ENCODE data around the gene ARHGAP42. TPM values are rescaled to one million over a fixed set of nuclear protein-coding genes. Genes with fewer than 3 reads are reported as not detected.

ARHGAP42 gene
- total RNA-seq, 1 donor, result 1.4 TPM

GRCh38 chr11:100857236-100858005 is 170.3 kb downstream of the ARHGAP42 start:
- H3K9me3 ChIP-seq (ENCODE audit: low read depth, low read length), result no peaks in the 10 kb centered on the region

GRCh38 chr11:100860318-100861155 is 173.4 kb downstream of the ARHGAP42 start:
- H3K27me3 ChIP-seq (ENCODE audit: insufficient read depth, low read length), result no peaks in the 10 kb centered on the region

More at GRCh38 chr11:100857236-100858005, 170.3 kb downstream of the ARHGAP42 start:
- no peaks in the 10 kb centered on the region for H3K4me1 ChIP-seq (ENCODE audit: insufficient read depth, low read length)
- H3K27me3 ChIP-seq (ENCODE audit: insufficient read depth, low read length), result no peaks in the 10 kb centered on the region
- no peak overlapping the region for H3K4me3 ChIP-seq (ENCODE audit: low read length)

GRCh38 chr11:100861212-100861611 is 174.1 kb downstream of the ARHGAP42 start:
- Histone ChIP-seq H3K27me3 (ENCODE audit: insufficient read depth, low read length) (no peaks in the 10 kb centered on the region), H3K4me1 (ENCODE audit: insufficient read depth, low read length) (no peaks in the 10 kb centered on the region), H3K9me3 (ENCODE audit: low read depth, low read length) (no peaks in the 10 kb centered on the region), H3K4me3 (ENCODE audit: low read length) (no peak overlapping the region)

More at GRCh38 chr11:100860318-100861155, 173.4 kb downstream of the ARHGAP42 start:
- Histone ChIP-seq H3K4me1 (ENCODE audit: insufficient read depth, low read length) (no peaks in the 10 kb centered on the region), H3K4me3 (ENCODE audit: low read length) (no peak overlapping the region), H3K9me3 (ENCODE audit: low read depth, low read length) (no peaks in the 10 kb centered on the region)

- Histone ChIP-seq H3K4me3 (ENCODE audit: low read length) (no peak overlapping the region), H3K27me3 (ENCODE audit: insufficient read depth, low read length) (no peaks in the 10 kb centered on the region), H3K4me1 (ENCODE audit: insufficient read depth, low read length) (no peaks in the 10 kb centered on the region), H3K9me3 (ENCODE audit: low read depth, low read length) (no peaks in the 10 kb centered on the region)
Measured at GRCh38 chr11:100863080-100863581, 176.0 kb downstream of the ARHGAP42 start.

- Histone ChIP-seq H3K27me3 (ENCODE audit: insufficient read depth, low read length) (no peaks in the 10 kb centered on the region), H3K4me3 (ENCODE audit: low read length) (no peak overlapping the region), H3K4me1 (ENCODE audit: insufficient read depth, low read length) (no peaks in the 10 kb centered on the region), H3K9me3 (ENCODE audit: low read depth, low read length) (no peaks in the 10 kb centered on the region)
Measured at GRCh38 chr11:100865443-100866065, 178.5 kb downstream of the ARHGAP42 start.

GRCh38 chr11:100866453-100866852 is 179.4 kb downstream of the ARHGAP42 start:
- Histone ChIP-seq H3K9me3 (ENCODE audit: low read depth, low read length) (no peaks in the 10 kb centered on the region), H3K27me3 (ENCODE audit: insufficient read depth, low read length) (no peaks in the 10 kb centered on the region), H3K4me3 (ENCODE audit: low read length) (no peak overlapping the region), H3K4me1 (ENCODE audit: insufficient read depth, low read length) (no peaks in the 10 kb centered on the region)

- Histone ChIP-seq H3K9me3 (ENCODE audit: low read depth, low read length) (no peaks in the 10 kb centered on the region), H3K4me3 (ENCODE audit: low read length) (no peak overlapping the region), H3K27me3 (ENCODE audit: insufficient read depth, low read length) (no peaks in the 10 kb centered on the region), H3K4me1 (ENCODE audit: insufficient read depth, low read length) (no peaks in the 10 kb centered on the region)
Measured at GRCh38 chr11:100867606-100868005, 180.5 kb downstream of the ARHGAP42 start.

- H3K9me3 ChIP-seq (ENCODE audit: low read depth, low read length), result no peaks in the 10 kb centered on the region
- H3K4me1 ChIP-seq (ENCODE audit: insufficient read depth, low read length), result no peaks in the 10 kb centered on the region
- no peaks in the 10 kb centered on the region for H3K27me3 ChIP-seq (ENCODE audit: insufficient read depth, low read length)
- no peak overlapping the region for H3K4me3 ChIP-seq (ENCODE audit: low read length)
Measured at GRCh38 chr11:100869328-100869727, 182.2 kb downstream of the ARHGAP42 start.

- H3K4me3 ChIP-seq (ENCODE audit: low read length), result no peak overlapping the region
- H3K27me3 ChIP-seq (ENCODE audit: insufficient read depth, low read length), result no peaks in the 10 kb centered on the region
- H3K4me1 ChIP-seq (ENCODE audit: insufficient read depth, low read length), result no peaks in the 10 kb centered on the region
- no peaks in the 10 kb centered on the region for H3K9me3 ChIP-seq (ENCODE audit: low read depth, low read length)
Measured at GRCh38 chr11:100870138-100870537, 183.1 kb downstream of the ARHGAP42 start.

GRCh38 chr11:100872951-100873740 is 186.1 kb downstream of the ARHGAP42 start:
- no peak overlapping the region for H3K4me3 ChIP-seq (ENCODE audit: low read length)
- no peaks in the 10 kb centered on the region for H3K4me1 ChIP-seq (ENCODE audit: insufficient read depth, low read length)

GRCh38 chr11:100874203-100874602 is 187.1 kb downstream of the ARHGAP42 start:
- Histone ChIP-seq H3K27me3 (ENCODE audit: insufficient read depth, low read length) (no peaks in the 10 kb centered on the region), H3K9me3 (ENCODE audit: low read depth, low read length) (no peaks in the 10 kb centered on the region), H3K4me1 (ENCODE audit: insufficient read depth, low read length) (no peaks in the 10 kb centered on the region), H3K4me3 (ENCODE audit: low read length) (no peak overlapping the region)

More at GRCh38 chr11:100872951-100873740, 186.1 kb downstream of the ARHGAP42 start:
- H3K9me3 ChIP-seq (ENCODE audit: low read depth, low read length), result no peaks in the 10 kb centered on the region
- no peaks in the 10 kb centered on the region for H3K27me3 ChIP-seq (ENCODE audit: insufficient read depth, low read length)

- H3K27me3 ChIP-seq (ENCODE audit: insufficient read depth, low read length), result no peaks in the 10 kb centered on the region
- H3K4me3 ChIP-seq (ENCODE audit: low read length), result no peak overlapping the region
- H3K4me1 ChIP-seq (ENCODE audit: insufficient read depth, low read length), result no peaks in the 10 kb centered on the region
- no peaks in the 10 kb centered on the region for H3K9me3 ChIP-seq (ENCODE audit: low read depth, low read length)
Measured at GRCh38 chr11:100875521-100875869, 188.4 kb downstream of the ARHGAP42 start.

- H3K4me3 ChIP-seq (ENCODE audit: low read length), result no peak overlapping the region
- no peaks in the 10 kb centered on the region for H3K4me1 ChIP-seq (ENCODE audit: insufficient read depth, low read length)
- H3K27me3 ChIP-seq (ENCODE audit: insufficient read depth, low read length), result no peaks in the 10 kb centered on the region
- H3K9me3 ChIP-seq (ENCODE audit: low read depth, low read length), result no peaks in the 10 kb centered on the region
Measured at GRCh38 chr11:100876815-100877520, 189.9 kb downstream of the ARHGAP42 start.

GRCh38 chr11:100878474-100878873 is 191.4 kb downstream of the ARHGAP42 start:
- Histone ChIP-seq H3K4me3 (ENCODE audit: low read length) (no peak overlapping the region), H3K27me3 (ENCODE audit: insufficient read depth, low read length) (no peaks in the 10 kb centered on the region), H3K4me1 (ENCODE audit: insufficient read depth, low read length) (no peaks in the 10 kb centered on the region), H3K9me3 (ENCODE audit: low read depth, low read length) (no peaks in the 10 kb centered on the region)

Measured in mononuclear cell (primary cell).